Kidney capillary endothelial cell (primary cell): ENCODE results near the gene RUNDC3A.
"Not testable (repeated sequence)": the region's sequence is repeated elsewhere in the genome, so short reads cannot be mapped to it uniquely, and the experiment has no call there.

Experiments used
- DNase-seq: peaks from one replicate; pipeline ENCODE4 v3.0.0-alpha.2; 2018; ENCODE audit warnings: low spot score

The RUNDC3A gene

DNA sequence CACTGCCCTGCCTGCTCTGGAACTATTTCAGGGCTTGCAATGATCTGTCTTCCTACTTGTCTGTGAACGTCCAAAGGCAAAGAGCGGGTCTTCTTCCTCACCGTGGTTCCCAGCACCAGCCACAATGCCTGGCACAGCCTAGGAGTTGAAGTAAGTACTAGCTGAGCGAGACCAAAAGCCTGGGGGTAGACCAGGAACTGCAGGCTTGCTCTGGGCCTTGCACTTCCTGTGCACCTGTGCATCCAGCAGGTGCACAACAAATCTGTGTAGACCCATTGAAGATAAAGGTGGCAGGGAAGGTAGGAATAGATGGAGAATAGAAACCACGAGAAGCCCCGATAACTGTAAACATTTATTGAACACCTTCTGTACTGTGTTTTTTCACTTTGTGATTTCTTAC, 50.6 kb downstream of the RUNDC3A start:
- DNase-seq, result no peak

DNA sequence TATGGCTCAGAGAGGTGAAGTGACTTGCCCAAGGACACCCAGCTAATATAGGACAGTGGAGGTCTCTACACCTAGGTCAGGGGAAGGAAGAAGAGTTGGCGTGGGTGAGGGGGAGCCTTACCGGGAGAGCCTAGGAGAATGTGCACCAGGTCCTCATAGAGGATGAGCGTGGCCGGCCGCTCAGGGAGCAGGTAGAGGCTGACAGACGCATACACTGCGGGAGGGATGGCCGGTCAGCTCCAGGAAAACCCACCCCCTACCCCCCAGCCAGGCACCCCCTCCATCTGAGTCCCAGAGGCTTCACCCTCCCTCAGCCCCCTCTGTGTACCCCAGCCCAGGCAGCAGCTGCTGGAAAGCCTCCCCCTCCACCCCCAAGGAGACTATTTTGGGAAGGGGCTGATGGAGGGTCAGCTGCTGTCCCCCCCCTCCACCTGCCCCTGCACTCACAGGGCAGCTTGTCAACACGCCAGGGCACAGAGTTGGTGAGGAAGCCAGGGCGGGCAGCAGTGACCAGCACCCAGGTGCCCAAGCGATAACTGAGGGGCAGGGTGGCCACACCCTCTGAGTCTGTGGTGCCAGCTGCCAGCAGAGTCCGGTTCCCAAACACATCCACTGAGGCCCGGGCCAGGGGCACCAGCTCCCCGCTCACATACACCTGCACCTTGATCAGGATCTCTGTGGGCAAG, 51.2 kb downstream of the RUNDC3A start:
- DNase-seq, result no peak

DNA sequence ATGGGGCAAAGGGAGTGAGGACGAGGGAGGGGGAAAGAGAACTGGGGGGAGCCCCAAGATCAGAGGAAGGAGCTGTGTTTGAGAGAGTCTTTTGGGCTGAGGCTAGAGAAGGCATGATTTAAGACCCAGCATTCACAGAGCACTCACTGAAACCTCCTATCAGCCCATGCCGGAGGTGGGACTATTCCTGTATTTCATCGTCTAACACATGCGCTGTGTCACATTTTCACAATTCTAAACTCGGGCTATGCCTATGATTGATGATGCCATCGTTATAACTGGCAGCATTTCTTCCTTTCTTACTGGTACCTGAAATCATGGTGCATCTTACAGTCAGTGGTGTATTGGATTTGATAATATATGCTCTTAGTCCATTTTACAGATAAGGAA, 51.7 kb downstream of the RUNDC3A start:
- no peak for DNase-seq

DNA sequence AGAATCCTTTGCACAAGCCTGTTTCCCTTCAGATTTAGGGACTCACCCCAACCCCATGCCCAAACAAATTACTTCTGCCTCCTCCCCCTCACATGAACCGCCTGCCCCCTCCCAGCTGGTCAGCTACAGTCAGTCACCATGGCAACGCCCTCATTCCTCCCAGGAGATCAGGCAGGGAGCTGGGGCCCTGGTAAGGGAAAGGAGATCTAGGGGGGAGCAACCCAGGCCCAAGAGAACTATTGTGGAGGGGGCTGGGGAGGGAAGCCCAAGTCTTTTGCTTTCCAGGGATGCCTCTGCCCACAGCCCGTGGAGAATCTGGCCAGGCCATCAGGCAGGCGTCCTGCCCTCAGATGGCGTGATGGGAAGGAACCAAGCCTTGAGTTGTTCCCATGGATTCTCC, 52.4 kb downstream of the RUNDC3A start:
- DNase-seq, result no peak

DNA sequence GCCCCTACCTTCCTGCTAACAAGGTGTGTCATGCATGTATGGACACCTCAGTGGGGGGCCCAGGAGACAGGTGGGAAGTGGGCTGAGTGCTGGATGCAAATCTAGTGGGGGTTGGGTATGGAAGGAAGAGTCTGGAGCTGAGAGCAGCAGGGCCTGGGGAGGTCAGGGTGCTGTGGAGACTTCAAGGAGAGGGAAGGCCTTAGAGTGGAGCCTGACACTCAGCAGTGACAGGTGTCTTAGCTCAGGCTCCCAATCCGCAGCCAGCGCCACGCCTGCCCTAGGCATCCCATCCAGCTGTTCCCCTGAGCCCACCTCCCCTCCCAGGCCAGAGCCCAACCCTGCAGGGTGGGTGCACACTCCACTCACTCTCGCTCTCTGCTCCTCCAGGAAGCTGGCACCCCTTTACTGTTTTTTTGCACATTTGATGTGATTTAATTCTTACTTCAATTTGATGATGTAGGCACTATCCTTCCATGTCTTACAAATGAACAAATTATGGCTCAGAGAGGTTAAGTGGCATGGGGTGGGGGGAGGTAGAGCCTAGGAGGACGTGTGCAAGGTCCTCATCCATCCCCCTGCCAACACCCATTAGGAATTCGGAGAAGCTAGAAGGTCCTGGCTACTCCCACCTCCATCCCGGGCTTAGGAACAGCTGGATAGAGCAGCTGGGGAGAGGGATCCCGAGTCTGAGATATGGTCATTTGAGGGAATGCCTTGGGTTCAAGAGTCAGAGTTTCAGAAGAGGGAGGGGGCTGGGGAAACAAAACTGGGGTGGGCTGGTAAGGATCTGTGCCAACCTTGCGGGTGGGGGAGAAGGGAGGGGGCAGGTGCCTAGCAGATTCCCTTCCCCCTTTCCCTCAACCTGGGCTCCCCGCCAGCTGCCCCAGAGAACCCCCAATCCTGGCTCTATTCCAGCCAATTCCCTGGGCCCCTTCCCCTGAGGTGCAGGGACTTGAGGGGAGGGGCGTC, 53.2 kb downstream of the RUNDC3A start:
- no peak for DNase-seq

DNA sequence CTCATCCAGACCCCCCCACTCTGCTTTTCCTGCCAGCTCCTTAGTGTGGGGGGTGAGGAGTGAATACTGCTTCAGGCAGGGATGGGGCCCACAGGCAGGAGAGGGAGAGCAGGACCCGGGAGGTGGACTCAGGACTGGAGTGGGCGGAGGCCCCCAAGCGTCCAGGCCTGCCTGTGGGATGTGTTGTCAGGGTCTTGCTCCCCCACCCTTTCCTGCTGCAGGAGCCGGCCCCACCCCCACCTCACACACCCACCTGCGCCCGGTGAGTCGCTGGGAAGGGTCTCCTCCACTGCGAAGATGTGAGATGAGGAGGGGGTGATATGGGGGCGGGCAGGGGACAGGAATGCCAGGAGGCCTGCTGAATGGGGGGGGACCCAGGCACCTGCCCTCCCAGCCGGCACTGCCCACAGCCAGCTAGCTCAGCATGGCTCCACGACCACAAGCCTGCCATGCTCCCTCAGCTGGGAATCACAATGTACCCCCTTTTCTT, 54.1 kb downstream of the RUNDC3A start:
- no peak for DNase-seq

DNA sequence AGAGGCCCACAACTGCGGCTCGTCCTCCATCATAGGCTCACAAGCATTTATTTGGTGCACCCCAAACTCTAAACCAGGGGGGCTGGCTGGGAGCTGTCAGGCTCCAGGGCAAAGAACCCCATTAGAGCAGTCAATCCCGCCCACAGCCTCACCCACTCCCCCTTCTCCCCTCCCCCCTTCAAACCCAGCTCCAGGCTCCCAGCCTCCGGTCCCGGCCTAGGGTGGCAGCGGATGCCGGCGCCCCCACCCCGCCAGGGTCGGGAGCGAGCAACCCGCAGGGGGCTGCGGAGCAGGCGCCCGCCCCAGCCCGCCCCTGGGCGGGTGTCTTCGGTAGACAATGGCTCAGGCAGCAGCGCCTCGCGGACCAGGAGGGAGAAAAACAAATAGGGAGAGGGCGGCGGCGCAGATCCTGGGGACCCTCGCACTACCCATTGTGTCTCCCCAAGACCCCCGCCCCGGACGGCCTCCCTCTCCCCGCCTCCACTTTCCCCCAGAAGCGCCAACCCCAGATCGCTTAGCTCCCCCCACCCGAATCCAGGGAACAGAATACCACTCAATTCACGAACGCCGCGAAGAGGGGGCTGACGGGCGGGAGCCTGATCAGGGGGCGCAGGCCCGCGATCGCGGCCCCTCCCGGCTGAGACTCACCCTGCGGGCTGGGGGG, 54.7 kb downstream of the RUNDC3A start:
- no peak for DNase-seq

DNA sequence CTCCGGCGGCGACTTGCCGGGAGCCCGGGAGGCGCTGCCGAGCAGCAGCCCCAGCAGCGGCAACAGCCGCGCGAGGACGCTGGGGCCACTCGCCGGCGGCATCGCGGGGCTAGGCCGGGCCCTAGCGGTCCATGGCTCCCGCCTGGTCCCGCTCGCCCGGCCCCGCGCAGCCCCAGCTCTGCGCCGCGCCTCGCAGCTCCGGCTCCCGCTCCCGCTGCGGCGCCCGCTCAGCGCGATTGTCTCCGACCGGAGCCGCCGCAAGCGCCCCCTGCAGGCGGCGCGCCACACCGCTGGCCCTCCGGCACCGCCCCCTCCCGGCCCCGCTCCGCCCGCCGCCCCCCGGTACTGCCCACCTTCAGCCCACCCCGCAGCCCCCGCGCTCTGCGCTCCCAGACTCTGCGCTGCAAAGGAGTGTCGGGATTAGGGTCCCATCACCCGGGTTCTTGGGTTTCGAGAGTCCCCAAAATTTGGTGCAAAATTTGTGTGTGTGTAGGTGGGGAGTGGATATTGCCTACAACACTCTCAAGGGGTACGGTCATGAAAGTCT, 55.3 kb downstream of the RUNDC3A start, which contains the start of gene FAM171A2:
TSS of gene FAM171A2 (minus strand) at position 241 of the 547 bp plus-strand sequence. CDS start at position 102, 139 bp downstream.
- DNase-seq, result peak; percentile 44

DNA sequence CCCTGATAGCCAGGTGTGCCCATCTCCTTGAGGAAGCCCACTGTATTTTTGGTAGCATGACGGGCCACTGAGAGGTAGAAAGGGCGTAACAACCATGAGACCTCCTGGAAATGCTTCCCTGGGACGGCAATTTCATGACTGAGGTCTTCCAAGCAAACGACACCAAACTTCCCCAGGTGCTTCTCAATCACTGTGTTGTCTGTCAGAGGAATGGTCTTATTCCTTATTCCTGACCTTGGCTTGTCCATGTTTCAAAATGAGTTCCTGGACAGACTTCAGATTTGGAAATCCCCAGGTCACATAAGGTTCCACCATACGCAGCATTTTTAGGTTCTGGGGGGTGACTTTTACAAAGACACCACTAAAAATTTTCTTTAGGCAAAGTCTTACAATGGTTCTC, 56.6 kb downstream of the RUNDC3A start:
- not testable (repeated sequence) for DNase-seq

DNA sequence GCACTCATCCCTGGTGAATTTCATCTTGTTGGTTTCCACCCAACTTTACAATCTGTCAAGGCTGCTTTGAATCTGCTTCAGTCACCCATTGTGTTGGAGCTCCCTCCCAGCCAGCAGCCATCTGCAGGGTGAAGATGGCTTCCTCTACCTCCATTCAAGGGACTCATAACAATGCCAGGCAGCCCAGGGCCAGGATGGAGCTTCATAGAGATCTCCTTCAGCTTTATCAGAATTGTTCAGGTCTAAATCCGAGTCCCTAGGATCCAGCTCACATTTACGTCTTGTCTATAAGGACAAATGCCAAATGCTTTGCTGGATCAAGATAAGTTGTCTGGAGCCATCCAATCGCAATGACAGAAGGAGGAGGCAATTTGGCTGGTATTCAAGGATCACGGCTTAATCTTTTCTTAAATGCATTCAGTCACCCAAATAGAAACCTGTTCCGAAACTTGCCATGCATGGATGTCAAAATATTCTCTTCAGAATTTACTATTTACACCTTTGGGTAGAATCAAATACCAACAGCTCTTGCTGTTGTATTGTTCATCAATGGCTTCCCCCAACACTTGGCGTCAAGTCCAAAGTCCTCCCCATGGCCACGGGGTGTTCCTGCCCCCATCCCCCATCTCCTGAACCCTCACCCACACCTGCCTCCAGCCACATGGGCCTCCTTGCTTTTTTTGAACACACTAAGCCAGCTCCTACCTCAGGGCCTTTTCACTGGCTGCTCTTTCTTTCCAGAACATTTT, 59.0 kb downstream of the RUNDC3A start:
- no peak for DNase-seq
